Astrocyte (in vitro differentiated cells and primary cell): ENCODE data around the gene RNF5. TPM values are rescaled to one million over a fixed set of nuclear protein-coding genes. Genes with fewer than 3 reads are reported as not detected.
"Not testable (repeated sequence)": the region's sequence is repeated elsewhere in the genome, so short reads cannot be mapped to it uniquely, and the experiment has no call there.

ENCODE experiments used
- DNase-seq: peaks from one replicate; pipeline ENCODE4 v3.0.0-alpha.2; 2010; ENCODE audit warnings: low read depth
- FAIRE-seq: peaks from 2 replicates; lab custom pipeline; 2011; peaks lifted over from hg19 to GRCh38; lab: Jason Lieb, UNC
- H2AFZ ChIP-seq: 2 replicates; pipeline ENCODE4 v1.6.0; 2012; ENCODE audit warnings: low read depth, low read length, inconsistent platforms
- H3K27ac ChIP-seq: 2 replicates; pipeline ENCODE4 v1.5.1; 2011; ENCODE audit warnings: low read depth, low read length, inconsistent platforms
- H3K27me3 ChIP-seq: 2 replicates; pipeline ENCODE4 v1.6.0; 2011; ENCODE audit warnings: low read length, inconsistent platforms; ENCODE audit not compliant: insufficient read depth
- H3K36me3 ChIP-seq: 2 replicates; pipeline ENCODE4 v1.5.1; 2011; ENCODE audit warnings: low read length, inconsistent platforms; ENCODE audit not compliant: insufficient read depth
- H3K4me1 ChIP-seq: 2 replicates; pipeline ENCODE4 v1.5.1; 2011; ENCODE audit warnings: low read length, inconsistent platforms; ENCODE audit not compliant: insufficient read depth
- H3K4me2 ChIP-seq: 2 replicates; pipeline ENCODE4 v1.6.0; 2012; ENCODE audit warnings: low read length, inconsistent platforms
- H3K4me3 ChIP-seq: 2 replicates; pipeline ENCODE4 v1.5.1; 2011; ENCODE audit warnings: low read depth, mild to moderate bottlenecking, low read length, inconsistent platforms; ENCODE audit not compliant: insufficient read depth
- H3K79me2 ChIP-seq: 2 replicates; pipeline ENCODE4 v1.6.0; 2012; ENCODE audit warnings: mild to moderate bottlenecking, low read length, inconsistent platforms; ENCODE audit not compliant: insufficient read depth
- H3K9ac ChIP-seq: 2 replicates; pipeline ENCODE4 v1.6.0; 2012; ENCODE audit warnings: mild to moderate bottlenecking, low read length, inconsistent platforms
- H3K9me3 ChIP-seq: 2 replicates; pipeline ENCODE4 v1.5.1; 2012; ENCODE audit warnings: low read depth, mild to moderate bottlenecking, low read length, inconsistent platforms; ENCODE audit not compliant: insufficient read depth
- H4K20me1 ChIP-seq: 2 replicates; pipeline ENCODE4 v1.6.0; 2012; ENCODE audit warnings: low read length, inconsistent platforms; ENCODE audit not compliant: insufficient read depth
- H3K27ac Mint-ChIP-seq: one replicate; pipeline ENCODE4 v1.8.0; 2021; ENCODE audit warnings: mild to moderate bottlenecking, mixed read lengths; ENCODE audit not compliant: unreplicated experiment
- H3K27me3 Mint-ChIP-seq: one replicate; pipeline ENCODE4 v1.8.0; 2021; ENCODE audit warnings: low read depth, mixed read lengths; ENCODE audit not compliant: unreplicated experiment
- H3K36me3 Mint-ChIP-seq: one replicate; pipeline ENCODE4 v1.8.0; 2021; ENCODE audit warnings: low read depth, mixed read lengths; ENCODE audit not compliant: unreplicated experiment
- H3K4me1 Mint-ChIP-seq: one replicate; pipeline ENCODE4 v1.8.0; 2021; ENCODE audit warnings: low read depth, mixed read lengths; ENCODE audit not compliant: unreplicated experiment
- H3K4me3 Mint-ChIP-seq: one replicate; pipeline ENCODE4 v1.8.0; 2021; ENCODE audit warnings: mild to moderate bottlenecking, moderate library complexity, mixed read lengths; ENCODE audit not compliant: unreplicated experiment
- H3K9me3 Mint-ChIP-seq: one replicate; pipeline ENCODE4 v1.8.0; 2021; ENCODE audit warnings: mild to moderate bottlenecking, mixed read lengths; ENCODE audit not compliant: unreplicated experiment
- EZH2 ChIP-seq: IDR thresholded peaks from 2 replicates; pipeline ENCODE4 v1.6.1; 2012; ENCODE audit warnings: mild to moderate bottlenecking, low read length, inconsistent platforms; ENCODE audit not compliant: insufficient read depth
- total RNA-seq: library from RNA; stranded (reverse); gene quantifications from 2 replicates; pipeline ENCODE4 v1.2.1, GENCODE V29; 2021
- TF ChIP-seq, protein P1 (sequence below): IDR thresholded peaks from 2 replicates; pipeline ENCODE4 v1.5.1; 2011; ENCODE audit warnings: low read depth, mild to moderate bottlenecking, inconsistent platforms, low read length, moderate library complexity; ENCODE audit not compliant: insufficient read depth

The RNF5 gene
- total RNA-seq, 1 donor from 2014 or later: 59.0 TPM

DNA sequence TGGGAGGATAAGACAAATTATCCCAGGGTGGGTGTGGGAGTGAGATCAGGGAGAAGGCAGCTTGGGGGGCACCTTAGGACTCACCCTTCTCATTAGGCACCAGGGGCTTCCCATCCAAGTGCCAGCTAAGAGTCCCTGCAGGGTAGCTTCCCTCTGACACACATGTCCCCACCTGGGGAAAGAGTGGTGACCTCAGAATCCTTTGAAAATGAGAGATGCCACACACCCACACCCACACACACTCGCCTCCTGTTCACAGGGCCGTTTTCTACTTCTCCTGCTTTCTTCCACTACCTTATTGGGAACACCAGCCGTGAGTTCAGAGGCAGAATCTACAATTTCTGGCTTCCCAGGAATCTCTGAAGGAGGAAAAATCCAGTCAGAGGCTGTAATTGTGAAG, 4.8 kb downstream of the RNF5 start:
- Histone ChIP-seq H3K4me3 (no peak overlapping the region), H3K27me3 (no peaks in the 10 kb centered on the region), H3K9ac (no peak overlapping the region), H3K79me2 (peaks cover 23% of the 10 kb centered on the region), H3K36me3 (peaks cover 18% of the 10 kb centered on the region), H2AFZ (no peak overlapping the region), H3K9me3 (no peaks in the 10 kb centered on the region), H3K27ac (no peak overlapping the region), H3K4me1 (peaks cover 11% of the 10 kb centered on the region), H3K4me2 (no peak overlapping the region), H4K20me1 (no peaks in the 10 kb centered on the region)
- no peaks in the 10 kb centered on the region for H3K9me3 Mint-ChIP-seq
- H3K27me3 Mint-ChIP-seq: no peaks in the 10 kb centered on the region
- peaks cover 24% of the 10 kb centered on the region for H3K36me3 Mint-ChIP-seq
- H3K4me3 Mint-ChIP-seq: no peak overlapping the region
- no peak for TF ChIP-seq EZH2
- TF ChIP-seq, protein P1, sequence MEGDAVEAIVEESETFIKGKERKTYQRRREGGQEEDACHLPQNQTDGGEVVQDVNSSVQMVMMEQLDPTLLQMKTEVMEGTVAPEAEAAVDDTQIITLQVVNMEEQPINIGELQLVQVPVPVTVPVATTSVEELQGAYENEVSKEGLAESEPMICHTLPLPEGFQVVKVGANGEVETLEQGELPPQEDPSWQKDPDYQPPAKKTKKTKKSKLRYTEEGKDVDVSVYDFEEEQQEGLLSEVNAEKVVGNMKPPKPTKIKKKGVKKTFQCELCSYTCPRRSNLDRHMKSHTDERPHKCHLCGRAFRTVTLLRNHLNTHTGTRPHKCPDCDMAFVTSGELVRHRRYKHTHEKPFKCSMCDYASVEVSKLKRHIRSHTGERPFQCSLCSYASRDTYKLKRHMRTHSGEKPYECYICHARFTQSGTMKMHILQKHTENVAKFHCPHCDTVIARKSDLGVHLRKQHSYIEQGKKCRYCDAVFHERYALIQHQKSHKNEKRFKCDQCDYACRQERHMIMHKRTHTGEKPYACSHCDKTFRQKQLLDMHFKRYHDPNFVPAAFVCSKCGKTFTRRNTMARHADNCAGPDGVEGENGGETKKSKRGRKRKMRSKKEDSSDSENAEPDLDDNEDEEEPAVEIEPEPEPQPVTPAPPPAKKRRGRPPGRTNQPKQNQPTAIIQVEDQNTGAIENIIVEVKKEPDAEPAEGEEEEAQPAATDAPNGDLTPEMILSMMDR: no peak
- FAIRE-seq (no peak), DNase-seq (no peak)
- H3K4me1 Mint-ChIP-seq: peaks cover 27% of the 10 kb centered on the region
- peak overlapping the region; percentile 31 for H3K27ac Mint-ChIP-seq

DNA sequence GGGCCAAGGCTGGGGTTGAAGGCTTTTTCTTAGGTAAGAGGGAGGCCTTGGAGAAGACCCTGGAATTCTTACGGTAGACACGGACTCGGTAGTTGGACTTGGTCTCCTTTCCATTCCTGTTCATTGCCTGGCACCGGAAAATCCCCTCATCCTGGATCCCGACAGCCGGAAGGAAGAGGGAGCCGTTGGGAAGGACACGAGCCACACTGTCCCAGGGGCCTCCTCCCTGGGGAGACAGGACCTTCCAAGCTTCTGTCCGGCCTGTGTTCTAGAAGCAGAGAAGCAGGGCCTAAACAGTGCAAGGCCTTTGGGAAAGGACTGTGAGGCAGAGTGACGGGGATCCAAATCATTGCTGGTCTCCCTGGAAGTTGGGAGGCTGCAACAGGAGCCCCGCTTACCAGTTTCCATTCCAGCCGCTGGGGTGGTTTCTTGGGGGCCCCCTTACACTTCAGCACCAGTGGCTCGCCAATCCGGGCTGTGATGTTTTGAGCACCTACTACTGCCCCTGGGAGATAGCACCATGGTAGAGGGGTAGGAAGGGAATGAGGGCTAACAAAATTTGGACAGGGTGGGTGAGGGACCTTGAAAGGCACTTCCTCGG, 5.4 kb downstream of the RNF5 start:
- Histone ChIP-seq H3K9ac (no peak overlapping the region), H3K4me3 (no peak overlapping the region), H3K27me3 (no peaks in the 10 kb centered on the region), H3K4me2 (no peak overlapping the region), H3K36me3 (peaks cover 18% of the 10 kb centered on the region), H3K9me3 (no peaks in the 10 kb centered on the region), H3K4me1 (peaks cover 14% of the 10 kb centered on the region), H3K27ac (no peak overlapping the region), H4K20me1 (no peaks in the 10 kb centered on the region), H2AFZ (no peak overlapping the region), H3K79me2 (peaks cover 28% of the 10 kb centered on the region)
- Mint-ChIP-seq H3K4me3 (no peak overlapping the region), H3K27me3 (no peaks in the 10 kb centered on the region), H3K4me1 (peaks cover 28% of the 10 kb centered on the region), H3K9me3 (no peaks in the 10 kb centered on the region), H3K27ac (no peak overlapping the region), H3K36me3 (peaks cover 24% of the 10 kb centered on the region)
- no peak for TF ChIP-seq EZH2
- TF ChIP-seq, protein P1: no peak
- FAIRE-seq (no peak), DNase-seq (no peak)

DNA sequence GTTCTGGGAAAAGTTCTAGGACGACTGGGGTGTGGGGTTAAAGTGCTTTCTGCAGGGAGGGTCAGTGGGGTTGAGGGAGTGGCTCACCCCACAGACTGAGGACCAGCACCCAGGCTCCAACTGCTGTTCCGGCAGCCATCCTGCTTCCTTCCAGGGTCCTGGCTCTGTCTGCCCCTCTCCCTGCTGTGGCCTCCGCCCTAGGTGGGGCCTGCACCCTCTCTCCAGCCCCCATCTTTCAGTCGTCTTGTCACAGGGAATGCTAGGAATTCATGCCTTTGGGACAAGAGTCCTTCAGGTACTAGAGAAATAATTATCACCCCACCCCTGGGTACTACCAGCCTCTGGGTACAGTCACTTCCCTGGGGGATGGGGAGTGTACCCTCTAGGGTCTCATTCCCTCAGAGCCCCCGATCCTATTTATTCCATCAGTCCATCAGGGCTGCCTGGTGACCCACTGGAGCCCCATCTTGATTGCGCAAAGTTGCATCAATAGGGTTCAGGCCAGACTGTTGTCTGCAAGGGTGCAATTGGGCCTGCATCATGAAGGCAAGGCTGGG, 6.0 kb downstream of the RNF5 start, which contains the start of gene AGER:
AGER (minus strand) TSS at position 170 of the 557 bp plus-strand sequence; CDS start at position 139, 31 bp downstream.
- no peak for TF ChIP-seq EZH2
- TF ChIP-seq, protein P1: no peak
- FAIRE-seq (no peak), DNase-seq (no peak)
- H3K79me2 ChIP-seq: peaks cover 28% of the 10 kb centered on the region
- H3K4me3 Mint-ChIP-seq: no peak within 1 kb of the TSS
- H3K36me3 ChIP-seq: peaks cover 18% of the 10 kb centered on the region
- H3K9me3 Mint-ChIP-seq: no peaks in the 10 kb centered on the region
- no peaks in the 10 kb centered on the region for H4K20me1 ChIP-seq
- H3K4me2 ChIP-seq: no peak within 1 kb of the TSS
- H3K4me1 ChIP-seq: peaks cover 14% of the 10 kb centered on the region
- no peaks in the 10 kb centered on the region for H3K27me3 Mint-ChIP-seq
- H3K27ac Mint-ChIP-seq: peak within 1 kb of the TSS; percentile 31
- H3K27me3 ChIP-seq: no peaks in the 10 kb centered on the region
- no peak within 1 kb of the TSS for H3K27ac ChIP-seq
- H3K4me1 Mint-ChIP-seq: peaks cover 27% of the 10 kb centered on the region
- H3K36me3 Mint-ChIP-seq: peaks cover 23% of the 10 kb centered on the region
- H3K9me3 ChIP-seq: no peaks in the 10 kb centered on the region
- no peak within 1 kb of the TSS for H3K4me3 ChIP-seq
- no peak within 1 kb of the TSS for H2AFZ ChIP-seq
- H3K9ac ChIP-seq: no peak within 1 kb of the TSS

DNA sequence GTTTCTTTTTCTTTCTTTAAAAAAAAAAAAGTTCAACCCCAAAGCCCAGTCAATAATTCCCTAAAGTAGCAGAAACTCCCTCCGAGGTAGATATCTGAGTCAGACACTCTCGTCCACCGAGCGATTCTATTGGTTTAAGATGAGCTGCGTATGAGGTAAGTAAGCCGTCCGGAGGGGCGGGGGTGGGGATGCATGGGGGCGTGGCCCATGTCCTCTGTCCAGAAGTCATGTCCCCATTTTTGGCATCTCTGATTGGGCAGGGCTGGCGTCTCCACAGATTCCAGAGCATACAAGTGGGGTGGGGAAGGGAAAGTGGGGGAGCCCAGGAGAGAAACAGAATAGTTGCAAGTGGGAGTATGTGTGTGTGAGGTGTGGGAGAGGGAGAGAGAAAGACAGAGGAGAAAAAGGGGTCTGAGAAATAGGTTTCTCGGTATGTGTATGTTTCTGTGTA, 7.5 kb downstream of the RNF5 start:
- H4K20me1 ChIP-seq, H2AFZ ChIP-seq, H3K4me3 ChIP-seq, H3K27me3 Mint-ChIP-seq, H3K9me3 Mint-ChIP-seq, H3K27me3 ChIP-seq, H3K9me3 ChIP-seq: not testable (repeated sequence)
- Histone ChIP-seq H3K36me3 (peaks cover 18% of the 10 kb centered on the region), H3K27ac (peak overlapping the region; percentile 37), H3K4me1 (peaks cover 18% of the 10 kb centered on the region), H3K79me2 (peaks cover 29% of the 10 kb centered on the region), H3K9ac (peak overlapping the region; percentile 35), H3K4me2 (peak overlapping the region; percentile 41)
- FAIRE-seq: peak; percentile 5
- H3K4me3 Mint-ChIP-seq: peak overlapping the region; percentile 66
- H3K4me1 Mint-ChIP-seq: peaks cover 26% of the 10 kb centered on the region
- H3K27ac Mint-ChIP-seq: peak overlapping the region; percentile 91
- peaks cover 22% of the 10 kb centered on the region for H3K36me3 Mint-ChIP-seq
- peak; percentile 82 for DNase-seq
